Astrocyte (in vitro differentiated cells and primary cell): ENCODE measurements around the gene UTF1. TPM values are rescaled to one million over a fixed set of nuclear protein-coding genes. Genes with fewer than 3 reads are reported as not detected.

Experiments
- DNase-seq: peaks from one replicate; pipeline ENCODE4 v3.0.0-alpha.2; 2010; ENCODE audit warnings: low read depth
- FAIRE-seq: peaks from 2 replicates; lab custom pipeline; 2011; peaks lifted over from hg19 to GRCh38; lab: Jason Lieb, UNC
- H2AFZ ChIP-seq: 2 replicates; pipeline ENCODE4 v1.6.0; 2012; ENCODE audit warnings: low read depth, low read length, inconsistent platforms
- H3K27ac ChIP-seq: 2 replicates; pipeline ENCODE4 v1.5.1; 2011; ENCODE audit warnings: low read depth, low read length, inconsistent platforms
- H3K27me3 ChIP-seq: 2 replicates; pipeline ENCODE4 v1.6.0; 2011; ENCODE audit warnings: low read length, inconsistent platforms; ENCODE audit not compliant: insufficient read depth
- H3K36me3 ChIP-seq: 2 replicates; pipeline ENCODE4 v1.5.1; 2011; ENCODE audit warnings: low read length, inconsistent platforms; ENCODE audit not compliant: insufficient read depth
- H3K4me1 ChIP-seq: 2 replicates; pipeline ENCODE4 v1.5.1; 2011; ENCODE audit warnings: low read length, inconsistent platforms; ENCODE audit not compliant: insufficient read depth
- H3K4me2 ChIP-seq: 2 replicates; pipeline ENCODE4 v1.6.0; 2012; ENCODE audit warnings: low read length, inconsistent platforms
- H3K4me3 ChIP-seq: 2 replicates; pipeline ENCODE4 v1.5.1; 2011; ENCODE audit warnings: low read depth, mild to moderate bottlenecking, low read length, inconsistent platforms; ENCODE audit not compliant: insufficient read depth
- H3K79me2 ChIP-seq: 2 replicates; pipeline ENCODE4 v1.6.0; 2012; ENCODE audit warnings: mild to moderate bottlenecking, low read length, inconsistent platforms; ENCODE audit not compliant: insufficient read depth
- H3K9ac ChIP-seq: 2 replicates; pipeline ENCODE4 v1.6.0; 2012; ENCODE audit warnings: mild to moderate bottlenecking, low read length, inconsistent platforms
- H3K9me3 ChIP-seq: 2 replicates; pipeline ENCODE4 v1.5.1; 2012; ENCODE audit warnings: low read depth, mild to moderate bottlenecking, low read length, inconsistent platforms; ENCODE audit not compliant: insufficient read depth
- H4K20me1 ChIP-seq: 2 replicates; pipeline ENCODE4 v1.6.0; 2012; ENCODE audit warnings: low read length, inconsistent platforms; ENCODE audit not compliant: insufficient read depth
- H3K27ac Mint-ChIP-seq: one replicate; pipeline ENCODE4 v1.8.0; 2021; ENCODE audit warnings: mild to moderate bottlenecking, mixed read lengths; ENCODE audit not compliant: unreplicated experiment
- H3K27me3 Mint-ChIP-seq: one replicate; pipeline ENCODE4 v1.8.0; 2021; ENCODE audit warnings: low read depth, mixed read lengths; ENCODE audit not compliant: unreplicated experiment
- H3K36me3 Mint-ChIP-seq: one replicate; pipeline ENCODE4 v1.8.0; 2021; ENCODE audit warnings: low read depth, mixed read lengths; ENCODE audit not compliant: unreplicated experiment
- H3K4me1 Mint-ChIP-seq: one replicate; pipeline ENCODE4 v1.8.0; 2021; ENCODE audit warnings: low read depth, mixed read lengths; ENCODE audit not compliant: unreplicated experiment
- H3K4me3 Mint-ChIP-seq: one replicate; pipeline ENCODE4 v1.8.0; 2021; ENCODE audit warnings: mild to moderate bottlenecking, moderate library complexity, mixed read lengths; ENCODE audit not compliant: unreplicated experiment
- H3K9me3 Mint-ChIP-seq: one replicate; pipeline ENCODE4 v1.8.0; 2021; ENCODE audit warnings: mild to moderate bottlenecking, mixed read lengths; ENCODE audit not compliant: unreplicated experiment
- EZH2 ChIP-seq: IDR thresholded peaks from 2 replicates; pipeline ENCODE4 v1.6.1; 2012; ENCODE audit warnings: mild to moderate bottlenecking, low read length, inconsistent platforms; ENCODE audit not compliant: insufficient read depth
- total RNA-seq: library from RNA; stranded (reverse); gene quantifications from 2 replicates; pipeline ENCODE4 v1.2.1, GENCODE V29; 2021
- TF ChIP-seq, protein P1 (sequence below): IDR thresholded peaks from 2 replicates; pipeline ENCODE4 v1.5.1; 2011; ENCODE audit warnings: low read depth, mild to moderate bottlenecking, inconsistent platforms, low read length, moderate library complexity; ENCODE audit not compliant: insufficient read depth

UTF1 gene
- total RNA-seq, 1 donor from 2014 or later = 0.18 TPM

DNA sequence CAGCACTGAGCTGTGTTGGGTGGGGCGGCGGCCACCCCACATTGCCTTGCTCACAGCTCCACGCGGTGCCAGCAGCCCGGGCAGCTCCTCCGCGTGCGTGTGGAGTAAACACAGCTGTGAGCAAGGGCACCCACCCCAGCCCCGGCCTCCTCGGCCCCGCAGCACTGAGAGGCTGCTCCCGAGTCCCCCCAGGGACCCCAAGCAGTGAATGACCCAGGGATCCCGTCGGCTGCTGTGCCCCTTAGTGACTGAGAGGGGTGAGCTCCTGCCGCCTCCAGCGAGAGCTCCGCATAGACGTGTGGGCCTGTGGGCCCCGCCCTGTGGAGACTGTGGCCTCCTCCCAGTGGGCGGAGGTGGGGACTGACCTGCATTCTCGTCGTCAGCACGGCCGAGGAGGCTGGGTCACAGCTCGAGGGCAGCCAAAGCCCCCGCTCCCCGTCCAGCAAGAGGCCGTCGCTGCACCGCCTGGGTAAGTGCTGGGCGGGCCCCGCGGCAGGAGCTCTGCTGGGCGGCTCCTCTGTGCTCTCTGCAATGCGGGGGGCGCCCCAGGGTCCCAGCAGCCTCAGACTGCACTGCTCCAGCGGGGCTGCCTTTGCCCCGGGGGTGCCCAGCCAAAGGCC lies 29.9 kb upstream of the UTF1 start:
- Histone ChIP-seq H3K9me3 (no peaks in the 10 kb centered on the region), H4K20me1 (no peaks in the 10 kb centered on the region)

DNA sequence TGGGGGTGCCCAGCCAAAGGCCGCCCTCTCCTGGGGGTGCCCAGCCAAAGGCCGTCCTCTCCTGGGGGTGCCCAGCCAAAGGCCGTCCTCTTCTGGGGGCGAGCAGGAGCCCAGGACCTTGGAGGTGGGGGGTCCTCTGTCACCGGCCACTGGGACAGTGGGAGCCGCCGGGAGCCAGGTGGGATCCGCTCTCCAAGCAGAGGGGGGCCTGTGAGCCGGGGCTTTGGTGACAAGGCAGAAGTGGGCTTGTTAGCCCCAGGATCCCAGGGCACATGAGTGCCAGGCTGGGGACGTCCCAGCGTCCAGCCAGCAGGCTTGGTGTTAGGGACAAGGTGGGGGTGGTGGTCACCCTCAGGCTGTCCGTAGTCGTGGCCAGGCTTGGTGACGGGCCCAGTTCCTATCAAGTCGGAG lies 29.4 kb upstream of the UTF1 start:
- no peak overlapping the region for H3K4me2 ChIP-seq
- no peaks in the 10 kb centered on the region for H3K4me1 Mint-ChIP-seq
- H3K36me3 Mint-ChIP-seq = no peaks in the 10 kb centered on the region
- no peak overlapping the region for H3K27ac Mint-ChIP-seq
- DNase-seq (no peak), FAIRE-seq (no peak)
- no peaks in the 10 kb centered on the region for H3K79me2 ChIP-seq
- H3K27me3 Mint-ChIP-seq = peaks cover 14% of the 10 kb centered on the region
- no peak overlapping the region for H3K9ac ChIP-seq
- H3K4me1 ChIP-seq = no peaks in the 10 kb centered on the region
- no peak overlapping the region for H2AFZ ChIP-seq
- H3K9me3 Mint-ChIP-seq = no peaks in the 10 kb centered on the region
- no peaks in the 10 kb centered on the region for H3K36me3 ChIP-seq
- H3K4me3 ChIP-seq = no peak overlapping the region
- H3K9me3 ChIP-seq = no peaks in the 10 kb centered on the region
- H4K20me1 ChIP-seq = no peaks in the 10 kb centered on the region
- no peaks in the 10 kb centered on the region for H3K27me3 ChIP-seq
- TF ChIP-seq EZH2 = no peak
- TF ChIP-seq, protein P1, sequence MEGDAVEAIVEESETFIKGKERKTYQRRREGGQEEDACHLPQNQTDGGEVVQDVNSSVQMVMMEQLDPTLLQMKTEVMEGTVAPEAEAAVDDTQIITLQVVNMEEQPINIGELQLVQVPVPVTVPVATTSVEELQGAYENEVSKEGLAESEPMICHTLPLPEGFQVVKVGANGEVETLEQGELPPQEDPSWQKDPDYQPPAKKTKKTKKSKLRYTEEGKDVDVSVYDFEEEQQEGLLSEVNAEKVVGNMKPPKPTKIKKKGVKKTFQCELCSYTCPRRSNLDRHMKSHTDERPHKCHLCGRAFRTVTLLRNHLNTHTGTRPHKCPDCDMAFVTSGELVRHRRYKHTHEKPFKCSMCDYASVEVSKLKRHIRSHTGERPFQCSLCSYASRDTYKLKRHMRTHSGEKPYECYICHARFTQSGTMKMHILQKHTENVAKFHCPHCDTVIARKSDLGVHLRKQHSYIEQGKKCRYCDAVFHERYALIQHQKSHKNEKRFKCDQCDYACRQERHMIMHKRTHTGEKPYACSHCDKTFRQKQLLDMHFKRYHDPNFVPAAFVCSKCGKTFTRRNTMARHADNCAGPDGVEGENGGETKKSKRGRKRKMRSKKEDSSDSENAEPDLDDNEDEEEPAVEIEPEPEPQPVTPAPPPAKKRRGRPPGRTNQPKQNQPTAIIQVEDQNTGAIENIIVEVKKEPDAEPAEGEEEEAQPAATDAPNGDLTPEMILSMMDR = no peak
- H3K27ac ChIP-seq = no peak overlapping the region
- H3K4me3 Mint-ChIP-seq = no peak overlapping the region

More for the DNA sequence above, 29.9 kb upstream of the UTF1 start:
- H3K4me3 Mint-ChIP-seq = no peak overlapping the region
- H3K79me2 ChIP-seq = no peaks in the 10 kb centered on the region
- H3K4me3 ChIP-seq = no peak overlapping the region
- peaks cover 14% of the 10 kb centered on the region for H3K27me3 Mint-ChIP-seq
- TF ChIP-seq, protein P1 = no peak
- no peak for TF ChIP-seq EZH2
- no peaks in the 10 kb centered on the region for H3K9me3 Mint-ChIP-seq
- no peak overlapping the region for H3K27ac Mint-ChIP-seq
- H3K27ac ChIP-seq = no peak overlapping the region
- H3K4me1 Mint-ChIP-seq = no peaks in the 10 kb centered on the region
- DNase-seq = no peak
- H3K9ac ChIP-seq = no peak overlapping the region
- FAIRE-seq = no peak
- H3K27me3 ChIP-seq = no peaks in the 10 kb centered on the region
- H3K36me3 Mint-ChIP-seq = no peaks in the 10 kb centered on the region
- no peaks in the 10 kb centered on the region for H3K36me3 ChIP-seq
- no peak overlapping the region for H2AFZ ChIP-seq
- H3K4me2 ChIP-seq = no peak overlapping the region
- H3K4me1 ChIP-seq = no peaks in the 10 kb centered on the region
